NCI-H524 (cell line): Measurements from ENCODE around the gene KIAA2012.
"Not testable (repeated sequence)": the region's sequence is repeated elsewhere in the genome, so short reads cannot be mapped to it uniquely, and the experiment has no call there.

Experiments
- DNase-seq, 2 experiments: peaks; one replicate each; lab custom pipeline; 2025; lab: John Stamatoyannopoulos, UW

The KIAA2012 gene

DNA sequence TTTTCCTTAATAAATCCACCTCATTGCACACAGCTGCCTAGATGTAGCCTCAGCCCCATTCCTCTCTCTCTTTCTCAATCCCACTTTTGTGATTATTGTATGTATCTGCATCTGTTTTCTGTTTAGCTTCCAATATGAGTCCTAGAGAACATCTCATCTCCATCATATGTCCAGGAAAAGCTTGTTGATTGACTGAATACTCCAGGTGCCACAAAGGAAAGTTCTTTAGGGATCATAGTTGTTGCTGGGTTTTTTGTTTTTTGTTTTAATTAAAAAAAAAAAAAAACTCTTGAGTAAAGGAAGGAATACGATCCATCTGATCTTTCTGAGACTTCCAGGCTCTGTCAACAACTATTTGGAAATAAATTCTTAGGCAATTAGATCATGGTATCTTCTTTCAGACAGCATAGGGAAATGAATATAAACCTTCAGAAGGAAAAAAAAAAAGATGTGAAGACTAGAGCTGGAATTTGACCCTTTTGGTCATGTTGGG, 42.5 kb downstream of the KIAA2012 start:
- DNase-seq = no peak

- no peak for DNase-seq
These were observed 43.6 kb downstream of the KIAA2012 start for GRCh38 chr2:202116691-202117090.

GRCh38 chr2:202118168-202118567, 45.1 kb downstream of the KIAA2012 start:
- no peak for DNase-seq

DNA sequence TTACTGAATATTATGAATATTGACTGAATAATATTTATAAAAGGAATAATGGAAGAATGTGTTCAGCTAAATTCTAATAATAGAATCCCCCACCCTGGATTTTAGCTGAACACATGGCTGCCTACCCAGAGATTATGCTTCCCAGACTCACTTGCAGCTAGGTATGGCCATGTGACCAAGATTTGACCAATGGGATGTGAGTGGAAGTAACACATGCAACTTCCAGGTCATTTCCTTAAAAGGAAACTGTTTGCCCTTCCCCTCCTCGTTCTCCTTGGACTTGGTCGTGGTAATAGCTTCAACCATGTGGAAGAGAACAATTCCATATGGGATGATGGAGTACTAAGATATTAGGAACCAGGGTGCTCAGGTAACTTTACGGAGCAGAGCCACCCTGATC, 47.8 kb downstream of the KIAA2012 start:
- no peak for DNase-seq

GRCh38 chr2:202121532-202122162, 48.6 kb downstream of the KIAA2012 start:
- no peak for DNase-seq

- DNase-seq = no peak
These were observed 49.1 kb downstream of the KIAA2012 start for GRCh38 chr2:202122163-202122540.

DNA sequence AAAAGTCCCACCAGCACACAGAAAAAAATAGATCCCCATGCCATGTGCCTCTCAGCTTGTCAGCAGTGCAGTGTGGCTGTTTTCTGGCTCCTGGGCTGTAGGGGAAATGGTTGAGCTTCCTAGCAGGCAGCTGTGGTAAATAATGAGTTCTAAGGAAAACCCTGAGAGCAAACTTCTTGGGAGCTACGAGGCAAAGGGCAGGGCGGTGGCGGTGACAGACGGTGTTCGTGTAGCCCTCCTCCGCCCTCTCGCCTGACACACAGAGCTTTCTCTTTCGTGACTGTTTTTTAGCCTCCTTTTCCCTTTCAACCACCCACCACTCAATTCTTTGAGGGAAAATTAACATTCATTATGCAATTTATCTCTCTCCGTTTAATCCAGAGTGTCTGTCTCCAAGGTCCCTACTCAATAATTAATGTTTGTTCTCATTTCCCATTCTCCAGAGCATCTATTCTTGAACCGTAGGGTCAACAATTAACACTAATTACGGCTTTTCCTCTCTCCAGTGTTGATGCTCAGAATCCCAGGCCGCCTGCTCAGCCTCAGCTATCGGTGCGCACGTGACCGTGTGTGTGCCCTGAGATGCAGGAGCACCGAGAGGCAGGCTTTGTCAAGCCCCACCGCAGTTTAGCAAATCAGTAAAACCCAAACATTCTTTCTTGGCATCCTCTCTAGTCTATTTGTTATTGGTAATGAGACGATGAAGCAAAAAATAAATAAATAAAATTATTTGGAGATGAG, 50.1 kb downstream of the KIAA2012 start:
- DNase-seq = no peak

- no peak for DNase-seq
These were observed 51.2 kb downstream of the KIAA2012 start for GRCh38 chr2:202124286-202124685.

DNA sequence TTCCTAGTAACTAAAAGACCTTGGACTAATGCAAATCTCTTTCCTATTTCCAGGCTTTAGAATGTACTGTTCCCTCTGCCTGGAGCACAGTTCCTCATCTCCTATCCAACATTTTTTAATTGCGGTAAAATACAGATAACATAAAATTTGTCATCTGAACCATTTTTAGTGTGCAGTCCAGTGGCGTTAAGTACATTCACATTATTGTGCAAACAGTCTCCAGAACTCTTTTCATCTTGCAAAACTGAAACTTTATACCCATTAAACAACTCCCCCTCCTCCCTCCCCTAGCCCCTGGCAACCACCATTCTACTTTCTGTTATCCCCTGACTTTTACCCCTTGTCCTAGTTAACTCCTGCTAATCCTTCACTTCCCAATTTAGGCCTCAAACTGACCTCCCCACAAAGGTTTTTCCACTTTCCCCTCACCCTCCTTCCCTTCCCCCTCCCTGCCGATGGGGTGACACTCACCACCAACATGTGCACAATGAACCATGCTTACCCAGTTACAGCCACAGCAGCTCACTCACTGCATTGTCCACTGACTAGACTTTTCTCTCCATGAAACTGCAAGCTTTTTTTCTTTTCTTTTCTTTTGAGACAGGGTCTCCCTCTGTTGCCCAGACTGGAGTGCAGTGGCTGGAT, 54.8 kb downstream of the KIAA2012 start:
- DNase-seq = no peak

- DNase-seq = no peak
These were observed 56.8 kb downstream of the KIAA2012 start for GRCh38 chr2:202129841-202130240.

DNA sequence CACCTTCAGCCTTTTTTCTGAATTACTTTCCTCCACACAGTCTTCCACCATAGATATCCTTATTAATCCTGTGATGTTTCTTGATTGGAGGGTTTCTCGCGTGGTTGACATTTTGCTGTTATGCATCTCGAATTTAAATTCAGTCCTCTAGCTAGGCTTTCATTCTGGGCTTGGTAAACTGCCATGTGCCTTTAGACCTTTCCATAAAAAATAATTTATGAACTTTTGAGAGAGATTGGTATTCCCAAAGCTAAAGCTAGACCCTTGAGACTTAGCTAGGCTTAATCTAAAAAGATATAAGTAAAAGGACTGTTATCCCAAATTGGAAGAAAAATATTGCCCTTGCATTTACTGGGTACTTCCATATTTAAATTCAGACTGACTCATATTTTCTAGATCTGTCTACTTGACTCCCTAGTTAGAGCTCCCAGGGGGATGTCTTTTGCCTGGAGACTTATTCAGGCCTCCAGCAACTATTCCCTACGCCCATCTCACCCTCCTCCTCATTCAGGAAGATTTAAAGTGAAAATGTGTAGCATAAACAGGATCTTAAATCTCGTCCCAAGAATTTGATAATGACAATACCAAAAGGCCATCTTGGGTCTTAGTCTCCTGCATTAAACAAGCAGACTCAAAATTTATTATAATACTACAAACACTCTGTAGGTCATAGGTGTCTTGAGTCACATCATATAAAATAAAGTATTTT, 60.3 kb downstream of the KIAA2012 start:
- no peak for DNase-seq

- DNase-seq = no peak
These were observed 60.8 kb downstream of the KIAA2012 start for GRCh38 chr2:202133909-202134265.

DNA sequence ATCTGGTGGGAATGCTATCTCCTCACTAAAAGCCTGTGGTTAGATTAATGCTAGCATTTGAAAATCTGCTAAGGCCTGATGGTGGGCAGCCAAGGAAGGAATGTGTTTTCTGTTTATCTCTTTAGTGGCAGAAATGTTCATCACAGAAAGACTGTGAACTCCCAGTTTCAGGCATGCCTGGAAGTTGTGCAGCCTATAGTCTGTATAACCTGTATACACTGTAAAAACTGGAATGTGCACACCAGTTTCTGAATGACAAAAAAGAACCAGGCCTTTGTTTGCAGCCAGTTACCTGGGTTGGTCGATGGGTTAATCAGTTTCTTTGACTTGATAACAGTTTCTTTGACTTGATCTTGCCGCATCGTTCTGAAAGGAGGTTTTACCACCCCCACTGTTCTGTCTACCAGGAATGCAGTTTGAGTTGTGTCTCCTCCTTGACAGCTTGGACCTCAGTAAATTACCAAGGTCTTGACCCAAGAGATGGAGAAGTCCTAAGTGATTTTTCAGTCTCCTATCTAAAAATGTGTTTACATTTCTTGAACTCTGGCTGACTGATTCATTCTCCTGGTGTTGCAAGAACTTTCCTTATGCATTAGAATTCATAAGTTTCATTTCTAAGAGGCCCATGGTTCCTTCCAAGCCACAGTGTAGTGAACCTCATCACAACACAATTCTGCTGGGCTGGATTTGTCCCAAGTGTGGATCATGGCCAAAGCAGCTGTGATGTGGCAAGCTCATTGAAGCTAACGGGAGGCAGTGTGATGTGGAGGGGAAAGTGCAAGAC, 62.2 kb downstream of the KIAA2012 start:
- no peak for DNase-seq

GRCh38 chr2:202136039-202136438, 63.0 kb downstream of the KIAA2012 start:
- not testable (repeated sequence) for DNase-seq

DNA sequence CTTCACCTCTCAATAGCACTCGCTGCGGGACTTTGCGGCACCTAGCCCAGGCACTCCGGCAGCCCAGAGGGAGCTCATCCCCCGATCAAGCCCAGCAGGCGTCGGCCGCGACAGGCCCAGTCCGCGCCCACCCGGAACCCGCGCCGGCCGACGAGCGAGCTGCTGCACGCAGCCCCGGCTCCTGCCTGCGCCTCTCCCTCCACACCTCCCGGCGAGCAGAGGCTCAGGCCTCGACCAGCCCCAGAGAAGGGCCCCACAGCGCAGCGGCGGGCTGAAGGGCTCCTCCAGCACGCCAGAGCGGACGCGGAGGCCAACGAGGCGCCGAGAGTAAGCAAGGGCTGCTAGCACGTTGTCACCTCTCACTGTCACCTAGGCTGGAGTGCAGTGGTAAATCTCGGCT, 63.5 kb downstream of the KIAA2012 start:
- DNase-seq = no peak

- DNase-seq = no peak
These were observed 67.6 kb downstream of the KIAA2012 start for GRCh38 chr2:202140522-202141252.

DNA sequence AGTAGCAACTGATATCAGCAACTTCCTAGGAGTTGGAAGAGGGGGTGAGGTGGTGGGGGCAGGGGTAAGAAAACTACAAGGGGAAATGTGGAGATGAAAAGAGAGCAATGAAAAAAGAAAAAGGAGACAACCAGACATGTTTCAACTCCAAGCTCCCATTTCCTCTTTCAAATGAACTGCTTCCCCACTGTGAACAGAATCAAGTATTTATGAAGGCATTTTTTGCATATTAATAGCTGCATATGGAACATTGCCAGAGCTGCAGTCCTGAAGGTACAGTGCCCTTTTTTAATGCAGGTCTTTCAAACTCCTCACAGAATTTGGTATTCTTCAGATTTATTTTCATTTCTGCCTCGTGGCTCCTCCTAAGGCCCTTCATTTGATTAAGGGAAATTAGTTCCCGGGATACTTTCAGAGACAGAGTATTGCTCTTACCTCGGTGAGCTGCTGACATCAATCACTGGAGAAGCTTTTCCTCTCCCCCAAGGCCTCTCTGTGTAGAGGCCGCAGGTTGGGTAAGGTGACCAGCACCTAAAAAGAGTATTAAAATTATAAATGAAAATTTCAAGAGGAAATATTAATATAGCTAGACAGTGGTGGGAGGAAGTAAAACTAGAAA, 68.4 kb downstream of the KIAA2012 start:
- no peak for DNase-seq

DNA sequence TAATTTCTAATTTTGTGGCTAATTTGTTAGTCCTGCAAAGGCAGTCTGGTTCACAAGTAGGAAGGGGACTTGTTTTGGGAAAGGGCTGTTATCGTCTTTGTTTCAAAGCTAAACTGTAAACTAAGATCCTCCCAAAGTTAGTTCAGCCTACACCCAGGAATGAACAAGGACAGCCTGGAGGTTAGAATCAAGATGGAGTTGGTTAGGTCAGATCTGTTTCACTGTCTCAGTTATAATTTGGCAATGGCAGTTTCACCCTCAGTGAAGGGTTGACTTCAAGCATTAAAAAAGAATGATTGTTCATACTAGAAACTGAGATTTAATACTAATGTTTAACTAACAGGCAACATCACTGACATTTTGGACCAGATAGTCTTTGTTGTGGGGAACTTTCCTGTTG, 69.5 kb downstream of the KIAA2012 start:
- no peak for DNase-seq

DNA sequence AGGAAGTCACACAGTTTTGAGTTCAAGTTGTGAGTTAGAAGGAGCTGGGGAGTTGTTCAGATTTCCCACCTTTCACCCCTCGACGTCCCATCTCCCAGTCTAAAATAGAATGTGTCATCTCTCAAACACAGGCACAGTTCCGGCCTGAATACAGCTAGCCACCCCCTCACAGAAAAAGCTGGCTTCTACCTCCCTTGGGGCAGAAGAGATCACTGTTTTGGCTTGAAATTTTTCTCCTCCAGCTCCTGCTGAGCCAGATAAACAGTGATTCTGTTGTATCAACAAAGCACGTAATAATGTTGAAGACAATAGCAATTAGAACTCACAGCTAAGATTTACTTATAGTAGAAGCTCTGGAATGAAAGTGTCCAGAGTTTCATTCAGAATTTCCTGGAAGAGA, 74.7 kb downstream of the KIAA2012 start:
- DNase-seq = no peak

DNA sequence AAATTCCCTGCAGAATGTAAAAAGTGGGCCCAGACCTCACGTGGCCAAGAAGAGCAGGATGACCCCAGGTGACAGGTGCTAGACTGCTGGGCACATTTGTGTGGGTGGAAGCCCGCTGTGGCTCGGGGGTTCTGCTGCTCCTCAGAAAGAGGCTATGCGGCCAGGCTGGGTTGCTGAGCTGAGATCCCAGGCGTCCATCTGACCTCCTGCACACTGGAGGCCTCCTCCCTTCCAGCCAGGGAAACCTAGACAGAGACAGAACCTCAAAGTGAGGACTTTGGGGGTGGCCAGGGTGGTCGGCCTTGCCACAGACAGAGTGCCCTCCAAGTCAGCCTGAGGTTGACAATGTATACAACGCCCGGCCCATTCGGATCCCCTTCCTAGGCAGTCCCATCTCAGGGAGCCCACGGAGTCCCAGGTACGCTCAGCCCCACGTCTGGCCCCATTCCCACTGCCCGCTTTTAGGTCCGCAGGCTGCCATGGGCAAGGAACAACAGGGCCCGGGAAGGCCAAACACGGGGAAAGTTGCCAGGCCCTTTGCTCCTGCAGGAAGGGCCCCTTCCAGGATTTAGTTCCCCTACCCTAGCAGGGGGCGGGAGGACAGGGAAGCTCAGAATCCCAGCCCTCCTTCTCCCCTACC, 75.6 kb downstream of the KIAA2012 start:
- no peak for DNase-seq
